Tibial artery (tissue), 4 donors: Measurements from ENCODE around the gene TMCC1.

Source experiments
- DNase-seq, 2 donors: peaks; one replicate each; pipeline ENCODE4 v3.0.0-alpha.2; 2019
- H3K27ac ChIP-seq, 2 donors: fragments of 200-600 bp; sonication (generic) in 1 of 2; 1 replicate in 1 of 2; 2 replicates in 1 of 2; pipeline ENCODE4 v1.5.1; 2018 to 2019; ENCODE audit warnings: mild to moderate bottlenecking in 1 of 2
- H3K27me3 ChIP-seq, 2 donors: fragments of 200-600 bp; sonication (generic) in 1 of 2; one replicate each; pipeline versions ENCODE4 v1.5.1 to v1.6.0; 2016 to 2019
- H3K36me3 ChIP-seq, 3 donors: fragments of 200-600 bp; sonication (generic) in 2 of 3; one replicate each; pipeline ENCODE4 v1.5.1; 2016 to 2019; ENCODE audit warnings: mild to moderate bottlenecking in 2 of 3
- H3K4me1 ChIP-seq, 4 donors: fragments of 200-600 bp; sonication (generic) in 2 of 4; 1 replicate in 3 of 4; 2 replicates in 1 of 4; pipeline ENCODE4 v1.5.1; 2016 to 2019
- H3K4me3 ChIP-seq, 2 donors: fragments of 200-600 bp; sonication (generic) in 1 of 2; 1 replicate in 1 of 2; 2 replicates in 1 of 2; pipeline ENCODE4 v1.5.1; 2018 to 2019; ENCODE audit warnings: mild to moderate bottlenecking in 2 of 2
- H3K9me3 ChIP-seq, 3 donors: fragments of 200-600 bp; sonication (generic) in 1 of 3; one replicate each; pipeline ENCODE4 v1.5.1; 2016 to 2019
- intact Hi-C: fragments of 100-400 bp; cut with DNase I; formaldehyde crosslinking; loops from one replicate; pipeline ENCODE4 v1.15.0; 2023; ENCODE audit warnings: low total_unique reads
- TF ChIP-seq, protein P1 (sequence below), 2 experiments: fragments of 200-600 bp in 1 of 2; fragments of 450-650 bp in 1 of 2; IDR thresholded peaks; one replicate each; pipeline ENCODE4 v1.5.1; 2017 to 2019; ENCODE audit warnings: antibody characterized with exemption in 2 of 2, mild to moderate bottlenecking in 1 of 2, moderate library complexity in 1 of 2

TMCC1 gene

DNA sequence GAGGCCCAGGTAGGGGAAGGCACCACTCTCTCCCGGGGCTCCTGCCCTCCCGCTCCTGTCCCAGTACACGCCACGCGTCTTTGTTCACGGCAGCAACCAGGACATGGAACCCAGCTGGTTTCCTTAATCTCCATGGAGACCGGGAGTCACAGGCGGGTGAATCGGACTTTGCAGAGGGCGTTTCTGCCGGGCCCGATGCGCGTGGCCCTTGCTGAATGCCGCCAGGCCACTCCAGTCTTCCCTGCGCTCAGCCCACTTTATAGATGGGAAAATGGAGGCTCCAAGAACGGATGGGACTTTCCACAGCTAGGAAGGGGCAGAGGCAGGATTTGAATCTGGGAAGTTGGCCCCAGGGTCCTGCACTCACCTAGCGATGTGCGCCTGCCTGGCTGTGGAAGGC lies 294.4 kb downstream of the TMCC1 start:
- H3K36me3 ChIP-seq = no peaks in the 10 kb centered on the region
- H3K27ac ChIP-seq = peak overlapping the region; percentile 88 to 90
- TF ChIP-seq, protein P1, sequence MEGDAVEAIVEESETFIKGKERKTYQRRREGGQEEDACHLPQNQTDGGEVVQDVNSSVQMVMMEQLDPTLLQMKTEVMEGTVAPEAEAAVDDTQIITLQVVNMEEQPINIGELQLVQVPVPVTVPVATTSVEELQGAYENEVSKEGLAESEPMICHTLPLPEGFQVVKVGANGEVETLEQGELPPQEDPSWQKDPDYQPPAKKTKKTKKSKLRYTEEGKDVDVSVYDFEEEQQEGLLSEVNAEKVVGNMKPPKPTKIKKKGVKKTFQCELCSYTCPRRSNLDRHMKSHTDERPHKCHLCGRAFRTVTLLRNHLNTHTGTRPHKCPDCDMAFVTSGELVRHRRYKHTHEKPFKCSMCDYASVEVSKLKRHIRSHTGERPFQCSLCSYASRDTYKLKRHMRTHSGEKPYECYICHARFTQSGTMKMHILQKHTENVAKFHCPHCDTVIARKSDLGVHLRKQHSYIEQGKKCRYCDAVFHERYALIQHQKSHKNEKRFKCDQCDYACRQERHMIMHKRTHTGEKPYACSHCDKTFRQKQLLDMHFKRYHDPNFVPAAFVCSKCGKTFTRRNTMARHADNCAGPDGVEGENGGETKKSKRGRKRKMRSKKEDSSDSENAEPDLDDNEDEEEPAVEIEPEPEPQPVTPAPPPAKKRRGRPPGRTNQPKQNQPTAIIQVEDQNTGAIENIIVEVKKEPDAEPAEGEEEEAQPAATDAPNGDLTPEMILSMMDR (IDR thresholded peaks at IDR 0.05) = no peak
- intact Hi-C loops = no loop called here
- no peaks in the 10 kb centered on the region for H3K9me3 ChIP-seq
- no peak for DNase-seq
- peak overlapping the region in 1 of 2 donors; percentile 2 for H3K4me3 ChIP-seq
- peaks cover 12 to 99% (median 95%) of the 10 kb centered on the region in 4 donors for H3K4me1 ChIP-seq
- no peaks in the 10 kb centered on the region for H3K27me3 ChIP-seq

DNA sequence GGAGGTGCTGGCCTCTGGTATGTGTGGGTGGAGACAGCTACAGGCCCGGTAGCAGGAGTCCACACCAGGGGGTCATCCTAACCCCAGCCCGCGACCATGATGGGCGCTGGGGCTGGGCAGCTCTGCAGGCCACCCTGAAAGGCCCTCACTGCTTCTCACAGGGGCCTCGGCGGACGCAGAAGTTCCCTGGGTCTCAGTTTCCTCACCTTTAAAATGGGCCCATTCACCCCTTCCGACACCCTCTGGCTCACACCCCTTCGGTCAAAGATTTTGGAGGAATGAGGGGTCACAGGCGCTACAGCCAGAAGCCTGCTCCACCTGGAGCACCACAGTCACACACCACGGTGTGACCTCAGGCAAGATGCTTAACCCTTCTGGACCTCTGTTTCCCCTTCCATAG lies 295.0 kb downstream of the TMCC1 start:
- peaks cover 12 to 99% (median 95%) of the 10 kb centered on the region in 4 donors for H3K4me1 ChIP-seq
- intact Hi-C loops = no loop called here
- peak overlapping the region in 1 of 2 donors; percentile 43 for H3K4me3 ChIP-seq
- no peak for DNase-seq
- H3K9me3 ChIP-seq = no peaks in the 10 kb centered on the region
- TF ChIP-seq, protein P1 (IDR thresholded peaks at IDR 0.05) = no peak
- no peaks in the 10 kb centered on the region for H3K27me3 ChIP-seq
- peak overlapping the region; percentile 88 to 90 for H3K27ac ChIP-seq
- no peaks in the 10 kb centered on the region for H3K36me3 ChIP-seq

DNA sequence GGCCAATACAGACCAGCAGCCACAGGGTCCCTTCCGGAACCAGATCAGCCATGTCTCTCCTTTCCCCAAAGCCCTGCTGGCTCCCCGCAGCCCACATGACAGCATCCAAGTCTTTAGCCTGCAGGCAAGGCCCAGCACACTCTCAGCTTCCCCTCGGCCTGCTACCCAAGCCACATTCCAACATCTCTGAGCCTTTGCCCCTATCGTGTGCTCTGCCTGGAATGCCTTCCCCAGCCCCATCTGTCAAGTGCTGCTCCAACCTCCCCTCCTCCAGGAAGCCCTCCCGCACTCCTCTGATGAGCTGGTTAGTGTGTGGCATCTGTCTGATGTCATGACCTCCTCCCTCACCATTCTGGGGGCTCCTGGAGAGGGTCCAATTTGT lies 295.5 kb downstream of the TMCC1 start:
- intact Hi-C loops = no loop called here
- no peaks in the 10 kb centered on the region for H3K36me3 ChIP-seq
- no peaks in the 10 kb centered on the region for H3K9me3 ChIP-seq
- DNase-seq = no peak
- H3K4me3 ChIP-seq = peak overlapping the region in 1 of 2 donors; percentile 43
- no peaks in the 10 kb centered on the region for H3K27me3 ChIP-seq
- H3K4me1 ChIP-seq = peaks cover 16 to 99% (median 95%) of the 10 kb centered on the region in 4 donors
- H3K27ac ChIP-seq = peak overlapping the region; percentile 88 to 90
- TF ChIP-seq, protein P1 (IDR thresholded peaks at IDR 0.05) = no peak
